A172 (cell line): Measurements from ENCODE around the gene GSDME. TPM values are rescaled to one million over a fixed set of nuclear protein-coding genes. Genes with fewer than 3 reads are reported as not detected.

Experiments
- DNase-seq: peaks from one replicate; pipeline ENCODE4 v3.0.0-alpha.2; 2015; ENCODE audit warnings: low spot score
- total RNA-seq: library from RNA; depleted of rRNA; stranded (reverse); fragments of >200 nt; shearing (Covaris generic); gene quantifications from 2 replicates; pipeline ENCODE4 v1.2.3, GENCODE V29; 2014

GSDME gene
- total RNA-seq, 1 experiment from 2014 or later, result 43.0 TPM

GRCh38 chr7:24705461-24705954 lies 51.8 kb downstream of the GSDME start:
- no peak for DNase-seq

DNA sequence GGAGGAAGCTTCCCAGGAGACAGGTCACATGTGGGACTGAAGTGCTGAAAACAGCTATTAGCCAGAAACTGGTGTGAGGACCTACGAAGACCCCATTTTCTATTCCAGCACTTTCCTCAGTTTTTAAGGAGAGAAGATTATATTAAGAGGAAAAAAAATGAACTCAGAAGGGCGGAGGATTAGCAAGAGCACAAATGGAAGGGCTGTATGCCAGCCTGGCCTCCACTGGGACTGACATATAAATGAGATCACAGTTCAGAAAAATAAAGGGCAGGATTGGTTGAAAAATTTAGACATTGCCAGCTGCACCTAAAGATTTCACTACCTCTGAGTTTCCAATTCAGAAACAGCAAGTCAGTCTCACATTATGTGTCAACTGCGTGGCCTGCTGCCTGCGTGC lies 53.0 kb downstream of the GSDME start:
- no peak for DNase-seq

DNA sequence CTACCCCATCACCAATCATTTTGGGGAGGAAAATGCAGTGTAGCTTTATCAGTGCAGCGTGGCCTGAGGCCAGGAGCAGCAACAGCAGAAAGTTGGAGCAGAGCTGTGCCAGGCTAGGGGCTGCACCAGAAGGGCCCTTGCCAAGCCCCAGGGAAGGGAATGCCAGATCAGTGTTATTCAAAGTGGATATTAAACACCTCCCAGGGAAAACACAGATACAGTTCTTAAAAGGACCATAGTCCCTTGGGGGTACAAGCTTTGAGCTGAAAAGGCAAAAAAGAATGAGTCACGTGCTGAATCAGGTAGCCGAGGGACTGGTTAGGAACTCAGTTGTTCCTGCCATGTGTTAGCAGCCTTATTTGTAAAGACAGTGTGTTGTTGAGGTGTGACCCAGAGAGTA lies 54.0 kb downstream of the GSDME start:
- DNase-seq, result no peak

- no peak for DNase-seq
Measured at GRCh38 chr7:24702755-24703154, 54.5 kb downstream of the GSDME start.

DNA sequence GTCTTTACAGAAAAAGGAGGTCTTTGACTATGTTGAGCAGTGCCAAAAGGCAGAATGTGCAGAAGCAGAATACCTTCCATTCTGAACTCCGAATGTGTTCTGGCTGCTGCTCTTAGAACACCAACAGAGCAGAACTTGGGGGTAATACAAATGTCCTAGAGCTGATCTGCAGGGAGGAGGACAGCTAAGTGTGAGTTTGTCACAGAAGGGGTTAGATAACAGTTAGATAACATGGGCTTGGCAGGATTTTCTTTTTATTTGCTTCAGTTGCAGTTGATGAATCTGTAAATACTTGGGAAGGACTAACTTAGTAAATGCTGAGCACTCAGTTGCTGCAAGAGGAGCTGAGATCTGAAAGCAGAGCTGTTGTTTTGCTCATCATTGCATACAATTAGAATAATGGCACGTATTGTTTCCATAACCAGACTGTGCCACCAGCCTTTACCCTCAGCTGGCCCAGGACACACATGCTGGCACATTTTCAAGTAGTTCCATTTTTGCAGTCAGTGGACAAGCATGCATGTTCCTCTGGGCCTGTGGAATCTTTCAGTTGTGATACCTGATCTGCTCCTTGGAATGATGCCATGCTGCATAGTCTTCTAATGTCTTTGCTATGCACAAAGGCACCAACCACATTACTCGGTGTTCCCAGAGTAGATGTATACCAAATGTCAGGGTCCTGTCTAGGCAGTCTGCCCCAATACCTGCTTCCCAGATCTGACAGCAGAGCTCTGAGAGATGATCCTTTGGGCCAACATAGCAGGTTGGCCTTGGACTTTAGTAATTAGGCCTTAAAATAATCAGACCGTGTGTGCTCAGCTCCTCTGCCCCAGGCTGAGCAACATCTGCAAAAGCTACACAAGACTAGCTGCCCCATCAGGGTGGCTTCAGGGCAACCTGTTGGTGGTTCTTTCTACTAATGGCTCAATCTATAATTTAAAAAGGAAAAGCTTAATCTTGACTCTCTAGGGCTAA lies 55.7 kb downstream of the GSDME start:
- peak; percentile 61 for DNase-seq

DNA sequence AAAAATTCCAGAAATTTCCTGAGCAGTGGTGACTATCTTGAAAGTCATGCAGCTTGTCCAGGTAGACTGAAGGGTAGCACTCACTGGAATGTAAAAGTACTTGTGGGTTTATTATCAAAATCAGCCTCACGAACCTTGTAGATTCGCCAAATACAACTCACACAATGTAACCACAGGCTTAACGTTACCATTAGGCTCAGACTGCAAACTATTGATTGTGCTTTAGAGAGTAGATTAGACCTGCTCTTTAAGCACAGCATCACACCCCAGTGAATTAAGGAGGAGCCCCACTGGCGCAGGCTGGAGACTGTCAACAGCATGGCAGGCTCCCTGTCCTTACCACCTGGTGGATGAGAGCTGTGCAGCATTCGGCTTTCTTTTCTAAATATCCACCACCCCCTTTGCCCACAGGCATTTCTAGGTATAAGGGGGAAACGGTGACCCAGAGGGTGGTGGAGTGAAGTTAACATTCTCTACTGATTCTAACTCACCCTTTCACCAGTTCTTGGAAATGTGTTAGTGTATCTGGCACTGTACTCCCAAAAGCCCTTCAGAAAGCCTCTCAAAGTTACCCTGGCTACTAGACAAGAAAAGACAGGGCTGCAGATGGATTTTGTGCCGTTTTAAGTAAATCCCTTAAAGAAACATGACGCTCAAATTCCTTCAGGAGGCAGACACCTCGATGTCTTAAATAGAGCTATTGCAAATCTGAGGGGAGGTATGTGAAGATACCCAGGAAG lies 56.6 kb downstream of the GSDME start:
- DNase-seq, result peak; percentile 19

- DNase-seq, result no peak
Measured at GRCh38 chr7:24698531-24699266, 58.6 kb downstream of the GSDME start.

- DNase-seq, result no peak
Measured at GRCh38 chr7:24697416-24697815, 59.8 kb downstream of the GSDME start.

DNA sequence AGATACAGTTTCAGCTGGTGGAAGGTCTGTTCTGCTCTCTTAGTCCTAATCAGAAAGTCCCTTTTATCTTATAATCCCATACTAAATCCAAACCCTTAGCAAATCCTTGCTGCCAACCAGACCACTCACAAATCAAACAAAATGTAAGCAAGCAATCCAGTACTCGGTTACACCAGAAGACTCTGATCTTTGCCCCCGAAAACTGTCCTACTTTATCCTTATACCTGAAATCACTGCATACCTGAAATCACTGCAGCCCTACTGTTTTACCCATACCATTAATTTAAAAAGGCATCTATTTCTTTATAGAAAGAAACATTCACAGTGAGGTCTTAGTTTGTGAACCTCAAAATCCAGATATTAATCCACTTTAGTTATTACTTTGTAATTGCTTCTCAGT lies 64.7 kb downstream of the GSDME start:
- DNase-seq, result no peak

DNA sequence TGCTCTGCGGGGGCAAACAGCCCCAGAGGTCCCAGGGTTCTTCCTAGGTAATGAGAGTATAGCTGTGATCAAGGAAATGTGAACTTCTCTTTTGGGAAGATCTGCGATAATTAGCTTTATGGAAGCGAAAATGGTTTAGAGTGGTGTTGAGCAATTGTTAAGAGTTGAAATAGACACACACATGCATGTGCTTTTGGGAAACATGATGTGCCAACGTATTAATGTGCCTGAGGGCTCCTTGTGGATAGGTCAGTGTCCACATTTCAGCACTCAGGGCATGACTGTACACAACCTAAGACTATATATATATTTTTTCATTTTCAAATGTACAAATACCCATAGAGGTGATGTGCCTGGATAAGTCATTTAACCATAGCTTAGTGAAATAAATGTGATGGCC lies 67.0 kb downstream of the GSDME start:
- DNase-seq, result no peak

DNA sequence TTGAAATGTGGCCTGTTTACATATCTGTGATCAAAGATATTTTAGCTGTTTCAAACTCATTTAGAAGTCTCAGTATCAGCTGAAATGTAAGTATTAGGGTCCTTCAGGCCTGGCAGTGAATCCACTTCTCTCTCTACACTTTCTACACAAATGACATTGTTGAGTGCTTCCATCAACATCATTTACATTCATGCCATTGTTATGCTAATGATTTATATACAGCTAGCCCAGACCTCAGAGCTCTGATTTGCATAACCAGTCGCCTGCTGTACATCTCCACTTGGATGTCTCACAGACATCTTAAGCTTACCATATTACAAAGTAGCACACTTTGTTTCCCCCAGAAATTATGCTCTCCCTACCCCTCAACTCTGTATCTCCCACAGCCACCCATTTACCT lies 71.6 kb downstream of the GSDME start:
- no peak for DNase-seq

- no peak for DNase-seq
Measured at GRCh38 chr7:24670782-24671181, 86.5 kb downstream of the GSDME start.

DNA sequence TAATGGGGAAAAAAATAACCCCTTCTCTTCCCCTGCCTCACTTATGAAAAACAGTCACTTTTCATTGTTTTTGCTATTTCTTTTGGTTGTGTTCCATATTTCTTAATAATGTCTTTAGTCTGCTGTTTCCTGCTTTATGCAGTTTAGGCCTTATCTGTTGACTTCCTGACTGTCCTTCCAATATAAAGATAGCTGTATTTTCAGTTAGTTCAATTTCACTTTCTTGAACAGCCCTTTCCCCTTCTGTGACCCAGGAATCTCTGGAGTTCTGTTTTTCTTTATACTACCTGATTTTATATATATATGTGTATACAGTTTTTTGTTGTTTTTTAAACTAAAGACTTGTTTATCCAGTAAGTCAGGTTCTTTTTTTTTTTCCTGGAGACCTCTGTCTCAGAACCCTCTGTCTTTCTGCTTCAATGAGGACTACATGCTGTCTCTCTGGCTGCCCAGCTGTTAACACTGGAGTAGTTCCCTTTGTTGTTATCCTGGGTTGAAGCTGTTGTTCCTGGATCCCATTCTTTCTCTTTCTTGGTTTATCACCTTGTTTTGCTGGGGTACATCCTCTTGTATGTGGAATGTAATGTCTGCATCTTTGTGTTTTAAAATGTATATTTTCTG lies 87.2 kb downstream of the GSDME start:
- no peak for DNase-seq

- DNase-seq, result peak; percentile 53
Measured at GRCh38 chr7:24668927-24669635, 88.2 kb downstream of the GSDME start.

GRCh38 chr7:24665564-24666294 lies 91.5 kb downstream of the GSDME start:
- peak; percentile 63 for DNase-seq

- DNase-seq, result no peak
Measured at GRCh38 chr7:24660546-24660945, 96.7 kb downstream of the GSDME start.

- DNase-seq, result no peak
Measured at GRCh38 chr7:24659505-24659904, 97.8 kb downstream of the GSDME start.

- DNase-seq, result no peak
Measured at GRCh38 chr7:24657980-24658379, 99.3 kb downstream of the GSDME start.

GRCh38 chr7:24656608-24657007 lies 100.7 kb downstream of the GSDME start:
- no peak for DNase-seq

DNA sequence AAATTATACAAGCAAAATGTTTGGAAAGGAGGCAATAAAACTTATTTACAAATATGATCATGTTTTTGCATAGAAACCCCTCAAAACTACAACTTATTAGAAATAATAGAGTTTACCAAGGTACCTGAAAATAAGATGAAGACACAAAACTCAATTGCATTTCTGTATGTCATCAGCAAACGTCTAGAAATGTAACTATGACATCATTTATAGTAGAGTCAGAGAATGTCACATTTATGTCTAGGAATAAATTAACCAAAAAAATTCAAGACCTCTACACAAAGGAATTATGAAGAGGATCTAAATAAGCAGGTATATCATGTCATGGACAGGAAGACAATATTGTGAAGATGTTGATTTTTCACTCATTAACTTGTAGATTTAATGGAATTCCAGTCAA lies 103.0 kb downstream of the GSDME start:
- no peak for DNase-seq
